CD14-positive monocyte (primary cell): ENCODE results near the gene CSNK1D. TPM values are rescaled to one million over a fixed set of nuclear protein-coding genes. Genes with fewer than 3 reads are reported as not detected.

Experiments
- DNase-seq, 3 donors: peaks; one replicate each; pipeline ENCODE4 v3.0.0-alpha.2; 2011 to 2022
- H2AFZ ChIP-seq: 2 replicates; pipeline ENCODE4 v1.6.0; 2012; ENCODE audit warnings: mild to moderate bottlenecking, low read depth, low read length, inconsistent platforms; ENCODE audit not compliant: insufficient read depth, poor library complexity, severe bottlenecking
- H3K27ac ChIP-seq, 2 donors: 1 replicate in 1 of 2; 2 replicates in 1 of 2; pipeline ENCODE4 v1.5.1; 2012 to 2013; ENCODE audit warnings: low read length in 2 of 2, control low read depth in 1 of 2, inconsistent platforms in 1 of 2, low read depth in 1 of 2, mild to moderate bottlenecking in 1 of 2
- H3K27me3 ChIP-seq, 2 donors: one replicate each; pipeline versions ENCODE4 v1.6.0 to v1.6.1; 2011 to 2013; ENCODE audit warnings: low read length in 2 of 2; ENCODE audit not compliant: control insufficient read depth in 2 of 2, insufficient read depth in 2 of 2
- H3K36me3 ChIP-seq, 2 donors: replicated peaks in 1 of 2; 1 replicate in 1 of 2; 2 replicates in 1 of 2; pipeline versions ENCODE4 v1.5.1 to v1.6.1; 2012 to 2013; ENCODE audit warnings: low read length in 2 of 2, control low read depth in 1 of 2, inconsistent platforms in 1 of 2, mild to moderate bottlenecking in 1 of 2; ENCODE audit not compliant: insufficient read depth in 2 of 2, control insufficient read depth in 1 of 2
- H3K4me1 ChIP-seq, 2 donors: 1 replicate in 1 of 2; 2 replicates in 1 of 2; pipeline versions ENCODE4 v1.5.1 to v1.6.1; 2012 to 2013; ENCODE audit warnings: low read length in 2 of 2, control low read depth in 1 of 2, inconsistent platforms in 1 of 2, mild to moderate bottlenecking in 1 of 2, moderate library complexity in 1 of 2; ENCODE audit not compliant: insufficient read depth in 2 of 2, control insufficient read depth in 1 of 2
- H3K4me2 ChIP-seq: replicated peaks from 2 replicates; pipeline ENCODE3; 2012; ENCODE audit warnings: low read length, moderate library complexity, mild to moderate bottlenecking; ENCODE audit not compliant: poor library complexity, severe bottlenecking; ENCODE audit errors: extremely low read depth
- H3K4me3 ChIP-seq, 3 experiments: fragments of 200-600 bp in 1 of 3; sonication (generic) in 1 of 3; replicated peaks in 1 of 3; 1 replicate in 2 of 3; 2 replicates in 1 of 3; pipeline ENCODE4 v1.5.1; 2011 to 2013; ENCODE audit warnings: low read length in 3 of 3, mild to moderate bottlenecking in 3 of 3, control low read depth in 2 of 3, low read depth in 2 of 3, inconsistent platforms in 1 of 3, moderate library complexity in 1 of 3
- H3K79me2 ChIP-seq: 2 replicates; pipeline ENCODE4 v1.6.0; 2012; ENCODE audit warnings: mild to moderate bottlenecking, control low read depth, inconsistent platforms, low read length, moderate library complexity; ENCODE audit not compliant: insufficient read depth
- H3K9ac ChIP-seq: 2 replicates; pipeline ENCODE4 v1.6.0; 2017; ENCODE audit warnings: low read length, mild to moderate bottlenecking; ENCODE audit not compliant: insufficient read depth, poor library complexity, severe bottlenecking
- H3K9me3 ChIP-seq, 2 donors: replicated peaks in 1 of 2; 1 replicate in 1 of 2; 2 replicates in 1 of 2; pipeline versions ENCODE4 v1.5.1 to v1.6.1; 2012 to 2013; ENCODE audit warnings: low read length in 2 of 2, control low read depth in 1 of 2; ENCODE audit not compliant: control insufficient read depth in 1 of 2, insufficient read depth in 1 of 2
- H4K20me1 ChIP-seq: 2 replicates; pipeline ENCODE4 v1.6.0; 2012; ENCODE audit warnings: mild to moderate bottlenecking, low read length, control low read depth, moderate library complexity; ENCODE audit not compliant: insufficient read depth
- H3K27ac Mint-ChIP-seq, 7 donors: one replicate each; pipeline ENCODE4 v1.8.0; 2020; ENCODE audit warnings: mild to moderate bottlenecking in 7 of 7, mixed read lengths in 7 of 7, moderate library complexity in 6 of 7, inconsistent platforms in 2 of 7
- H3K27me3 Mint-ChIP-seq, 3 donors: one replicate each; pipeline ENCODE4 v1.8.0; 2021 to 2022; ENCODE audit warnings: low read depth in 3 of 3, mild to moderate bottlenecking in 3 of 3, mixed read lengths in 3 of 3, moderate library complexity in 3 of 3, inconsistent platforms in 1 of 3
- H3K36me3 Mint-ChIP-seq, 2 donors: one replicate each; pipeline ENCODE4 v1.8.0; 2020; ENCODE audit warnings: mixed read lengths in 2 of 2, inconsistent platforms in 1 of 2, mild to moderate bottlenecking in 1 of 2
- H3K4me1 Mint-ChIP-seq: one replicate; pipeline ENCODE4 v1.8.0; 2020; ENCODE audit warnings: mild to moderate bottlenecking, mixed read lengths
- H3K4me3 Mint-ChIP-seq, 2 donors: one replicate each; pipeline ENCODE4 v1.8.0; 2020; ENCODE audit warnings: mild to moderate bottlenecking in 2 of 2, mixed read lengths in 2 of 2, moderate library complexity in 1 of 2
- H3K9me3 Mint-ChIP-seq, 7 donors: one replicate each; pipeline ENCODE4 v1.8.0; 2020 to 2022; ENCODE audit warnings: mixed read lengths in 7 of 7, mild to moderate bottlenecking in 6 of 7, moderate library complexity in 6 of 7, inconsistent platforms in 2 of 7
- CTCF ChIP-seq: fragments of 200-600 bp; IDR thresholded peaks from one replicate; pipeline ENCODE4 v1.8.0; 2022; ENCODE audit warnings: antibody characterized with exemption, mild to moderate bottlenecking
- WGBS: methylation state at CpG from one replicate; pipeline ENCODE4 v1.1.5; 2013; ENCODE audit warnings: missing lambda C conversion rate; ENCODE audit not compliant: insufficient coverage; 5-methylcytosine and 5-hydroxymethylcytosine counted together
- intact Hi-C, 2 donors: fragments of 100-400 bp; cut with micrococcal nuclease; formaldehyde crosslinking; loops; one replicate each; pipeline versions ENCODE4 v1.15.0 to v1.15.1; 2023
- polyA plus RNA-seq, 3 donors: library from polyadenylated mRNA; depleted of rRNA in 1 of 3; unstranded in 2 of 3; stranded (reverse) in 1 of 3; fragments of 300-500 nt in 2 of 3; fragments of >200 nt in 1 of 3; fragmentation: Illumina TruSeq in 2 of 3; gene quantifications; 1 replicate in 2 of 3; 2 replicates in 1 of 3; pipeline ENCODE4 v1.2.3, GENCODE V29; 2012 to 2021

The CSNK1D gene
- polyA plus RNA-seq, 3 donors, result 47.0 to 299 (median 60.9) TPM

GRCh38 chr17:82231562-82232321 lies 41.8 kb downstream of the CSNK1D start:
- peak overlapping the region; percentile 80 to 99 for H3K4me3 Mint-ChIP-seq
- peaks cover 6 to 34% of the 10 kb centered on the region in 2 donors for H3K36me3 Mint-ChIP-seq
- peaks cover 75 to 87% of the 10 kb centered on the region in 2 donors for H3K4me1 ChIP-seq
- no peaks in the 10 kb centered on the region for H3K9me3 ChIP-seq
- peaks cover 98% of the 10 kb centered on the region for H3K79me2 ChIP-seq
- peak overlapping the region; percentile 90 to 100 (median 100) for H3K4me3 ChIP-seq
- peak overlapping the region; percentile 96 for H3K9ac ChIP-seq
- H3K27me3 ChIP-seq, result no peaks in the 10 kb centered on the region
- WGBS, result under 1% methylated on average over 42 of the region's 42 CpGs
- no peaks in the 10 kb centered on the region for H3K27me3 Mint-ChIP-seq
- peaks cover 78% of the 10 kb centered on the region for H4K20me1 ChIP-seq
- H3K4me1 Mint-ChIP-seq, result peaks cover 51% of the 10 kb centered on the region
- H2AFZ ChIP-seq, result no peak overlapping the region
- no peaks in the 10 kb centered on the region for H3K9me3 Mint-ChIP-seq
- H3K4me2 ChIP-seq, result peak overlapping the region; percentile 98
- peaks cover 19 to 34% of the 10 kb centered on the region in 2 donors for H3K36me3 ChIP-seq
- TF ChIP-seq CTCF, result no peak
- peak; percentile 85 to 89 (median 87) for DNase-seq
- intact Hi-C loops, result loop anchor here (2.0 to 10.0 kb wide), 3 partner anchors 15 to 197 kb away; partner anchors contain the start of genes DCXR (in 1 of the 2) and RAC3 (in 1 of the 2)
- peak overlapping the region; percentile 78 to 95 for H3K27ac ChIP-seq
- H3K27ac Mint-ChIP-seq, result peak overlapping the region in 6 of 7 donors; percentile 70 to 83 (median 80)

- H3K9me3 ChIP-seq, result no peaks in the 10 kb centered on the region
- peak overlapping the region; percentile 78 to 95 for H3K27ac ChIP-seq
- peak overlapping the region in 6 of 7 donors; percentile 33 to 83 (median 77) for H3K27ac Mint-ChIP-seq
- H3K36me3 Mint-ChIP-seq, result peaks cover 6 to 33% of the 10 kb centered on the region in 2 donors
- H3K4me2 ChIP-seq, result peak overlapping the region; percentile 98
- peaks cover 72 to 87% of the 10 kb centered on the region in 2 donors for H3K4me1 ChIP-seq
- peaks cover 14 to 29% of the 10 kb centered on the region in 2 donors for H3K36me3 ChIP-seq
- no peaks in the 10 kb centered on the region for H3K27me3 Mint-ChIP-seq
- peaks cover 94% of the 10 kb centered on the region for H3K79me2 ChIP-seq
- peak overlapping the region; percentile 90 to 100 (median 100) for H3K4me3 ChIP-seq
- H3K4me3 Mint-ChIP-seq, result peak overlapping the region; percentile 80 to 99
- H3K9ac ChIP-seq, result peak overlapping the region; percentile 96
- no peak overlapping the region for H2AFZ ChIP-seq
- TF ChIP-seq CTCF, result peak; percentile 60
- no peaks in the 10 kb centered on the region for H3K27me3 ChIP-seq
- 0% methylated on average over 5 of the region's 18 CpGs for WGBS
- peaks cover 48% of the 10 kb centered on the region for H3K4me1 Mint-ChIP-seq
- H3K9me3 Mint-ChIP-seq, result no peaks in the 10 kb centered on the region
- no peak for DNase-seq
- intact Hi-C loops, result loop anchor here (2.0 to 10.0 kb wide), 3 partner anchors 14 to 196 kb away; partner anchors contain the start of genes DCXR (in 1 of the 2) and RAC3 (in 1 of the 2)
- H4K20me1 ChIP-seq, result peaks cover 73% of the 10 kb centered on the region
Measured at GRCh38 chr17:82231312-82231561, 42.3 kb downstream of the CSNK1D start.
